B cell (primary cell): Measurements from ENCODE around the gene CDC42BPB. TPM values are rescaled to one million over a fixed set of nuclear protein-coding genes. Genes with fewer than 3 reads are reported as not detected.
A peak's percentile ranks its signal among the peaks of the same experiment; 100 is the strongest.

ENCODE experiments used
- ATAC-seq: fragments of 200-7000 bp; cut with Tn5 transposase; one replicate; pipeline ENCODE4 v1.10.0; 2021; ENCODE audit warnings: low read depth, mild to moderate bottlenecking, moderate number of reproducible peaks, moderate library complexity
- CTCF ChIA-PET: fragments of 350-600 bp; sonication (Branson Sonifier 250); formaldehyde crosslinking; loops from one replicate; lab custom pipeline; 2021; ENCODE audit warnings: antibody characterized with exemption, inconsistent platforms; lab: Charles Lee
- POLR2A ChIA-PET: fragments of 350-600 bp; sonication (Branson Sonifier 250); formaldehyde crosslinking; loops from one replicate; lab custom pipeline; 2021; ENCODE audit warnings: antibody characterized with exemption; lab: Charles Lee
- DNase-seq: peaks from one replicate; pipeline ENCODE4 v3.0.0; 2013
- H2AFZ ChIP-seq: 2 replicates; pipeline ENCODE4 v1.6.1; 2012; ENCODE audit warnings: mild to moderate bottlenecking, low read depth, low read length; ENCODE audit not compliant: insufficient read depth, poor library complexity, severe bottlenecking
- H3K27ac ChIP-seq, 2 donors: 1 replicate in 1 of 2; 2 replicates in 1 of 2; pipeline ENCODE4 v1.5.1; 2012 to 2013; ENCODE audit warnings: low read length in 2 of 2, mild to moderate bottlenecking in 2 of 2, moderate library complexity in 1 of 2
- H3K27me3 ChIP-seq, 4 experiments: fragments of 200-600 bp in 1 of 4; sonication (generic) in 1 of 4; replicated peaks in 1 of 4; 1 replicate in 2 of 4; 2 replicates in 2 of 4; pipeline versions ENCODE4 v1.6.1 to v1.7.0; 2013 to 2016; ENCODE audit warnings: low read length in 3 of 4, mild to moderate bottlenecking in 2 of 4, mixed read lengths in 1 of 4, moderate library complexity in 1 of 4; ENCODE audit not compliant: insufficient read depth in 4 of 4, control insufficient read depth in 3 of 4; ENCODE audit errors: control extremely low read depth in 1 of 4
- H3K36me3 ChIP-seq, 2 experiments: replicated peaks in 1 of 2; 1 replicate in 1 of 2; 2 replicates in 1 of 2; pipeline versions ENCODE4 v1.6.1 to v1.7.1; 2013; ENCODE audit warnings: low read length in 1 of 2; ENCODE audit not compliant: insufficient read depth in 2 of 2, control insufficient read depth in 1 of 2; ENCODE audit errors: control extremely low read depth in 1 of 2, extremely low read depth in 1 of 2
- H3K4me1 ChIP-seq, 2 donors: fragments of 200-600 bp in 1 of 2; sonication (generic) in 1 of 2; 1 replicate in 1 of 2; 2 replicates in 1 of 2; pipeline versions ENCODE4 v1.5.1 to v1.6.1; 2013 to 2017; ENCODE audit warnings: low read length in 2 of 2; ENCODE audit not compliant: control insufficient read depth in 2 of 2, insufficient read depth in 2 of 2
- H3K4me2 ChIP-seq: replicated peaks from 2 replicates; pipeline ENCODE3; 2012; ENCODE audit warnings: mild to moderate bottlenecking, low read depth, low read length; ENCODE audit not compliant: poor library complexity, severe bottlenecking
- H3K4me3 ChIP-seq, 5 experiments: fragments of 200-600 bp in 1 of 5; sonication (generic) in 1 of 5; 1 replicate in 3 of 5; 2 replicates in 2 of 5; pipeline versions ENCODE4 v1.5.1 to v1.7.0; 2011 to 2016; ENCODE audit warnings: low read length in 4 of 5, mild to moderate bottlenecking in 4 of 5, low read depth in 2 of 5, control low read depth in 1 of 5, moderate library complexity in 1 of 5; ENCODE audit not compliant: insufficient read depth in 1 of 5; ENCODE audit errors: control extremely low read depth in 1 of 5, extremely low read depth in 1 of 5
- H3K79me2 ChIP-seq: fragments of 200-600 bp; sonication (generic); one replicate; pipeline ENCODE4 v1.6.0; 2016; ENCODE audit warnings: low read length; ENCODE audit not compliant: control insufficient read depth, insufficient read depth
- H3K9ac ChIP-seq: fragments of 200-600 bp; sonication (generic); 2 replicates; pipeline ENCODE4 v1.6.1; 2017; ENCODE audit warnings: mild to moderate bottlenecking, low read length, moderate library complexity
- H3K9me3 ChIP-seq, 3 donors: one replicate each; pipeline versions ENCODE4 v1.6.1 to v1.7.1; 2013; ENCODE audit warnings: low read length in 2 of 3; ENCODE audit not compliant: control insufficient read depth in 2 of 3, insufficient read depth in 1 of 3; ENCODE audit errors: control extremely low read depth in 1 of 3
- H4K20me1 ChIP-seq: 2 replicates; pipeline ENCODE4 v1.6.0; 2012; ENCODE audit warnings: mild to moderate bottlenecking, low read length; ENCODE audit not compliant: insufficient read depth, control insufficient read depth, poor library complexity, severe bottlenecking
- H3K27ac Mint-ChIP-seq: one replicate; pipeline ENCODE4 v1.8.0; 2021; ENCODE audit warnings: mixed read lengths
- H3K27me3 Mint-ChIP-seq: one replicate; pipeline ENCODE4 v1.8.0; 2021; ENCODE audit warnings: mixed read lengths
- H3K4me1 Mint-ChIP-seq: one replicate; pipeline ENCODE4 v1.8.0; 2021; ENCODE audit warnings: mixed read lengths
- H3K4me3 Mint-ChIP-seq: one replicate; pipeline ENCODE4 v1.8.0; 2021; ENCODE audit warnings: mixed read lengths
- H3K9me3 Mint-ChIP-seq: one replicate; pipeline ENCODE4 v1.8.0; 2022; ENCODE audit warnings: mixed read lengths; ENCODE audit not compliant: insufficient read depth
- EZH2 ChIP-seq: IDR thresholded peaks from 2 replicates; pipeline ENCODE4 v1.6.1; 2012; ENCODE audit warnings: borderline replicate concordance, low read depth, mild to moderate bottlenecking, moderate library complexity, low read length; ENCODE audit not compliant: insufficient read depth, poor library complexity, severe bottlenecking
- WGBS: methylation state at CpG from one replicate; pipeline ENCODE4 v1.1.5; 2013; ENCODE audit warnings: missing lambda C conversion rate; ENCODE audit not compliant: insufficient coverage; 5-methylcytosine and 5-hydroxymethylcytosine counted together
- intact Hi-C: fragments of 100-400 bp; cut with micrococcal nuclease; formaldehyde crosslinking; loops from one replicate; pipeline ENCODE4 v1.10.0; 2022
- polyA plus RNA-seq: library from polyadenylated mRNA; depleted of rRNA; stranded (reverse); fragments of >200 nt; gene quantifications from 2 replicates; pipeline ENCODE4 v1.2.3, GENCODE V29; 2012
- total RNA-seq, 2 donors: library from RNA; stranded (reverse); fragments of 120-200 nt in 1 of 2; gene quantifications; 1 replicate in 1 of 2; 2 replicates in 1 of 2; pipeline versions ENCODE4 v1.2.3 to v1.2.4, GENCODE V29; 2013 to 2022
- TF ChIP-seq, protein P1 (sequence below): fragments of 200-600 bp; IDR thresholded peaks from one replicate; pipeline ENCODE4 v1.8.0; 2022; ENCODE audit warnings: antibody characterized with exemption, mild to moderate bottlenecking

Gene CDC42BPB
- total and polyA plus RNA-seq, 2 donors (not counting 1 experiment from before 2014, with no cell fraction given), result 23.9 to 52.5 TPM

GRCh38 chr14:103090481-103091020, 33.2 kb upstream of the CDC42BPB start:
- Histone ChIP-seq H3K9ac (peak overlapping the region; percentile 64), H3K79me2 (no peaks in the 10 kb centered on the region), H4K20me1 (no peaks in the 10 kb centered on the region), H3K4me2 (peak overlapping the region; percentile 90), H3K9me3 (no peaks in the 10 kb centered on the region), H3K4me3 (peak overlapping the region in 2 of 5 experiments; percentile 24 to 49), H3K27ac (no peak overlapping the region), H3K36me3 (no peaks in the 10 kb centered on the region), H2AFZ (peak overlapping the region; percentile 70), H3K27me3 (peaks cover 0 to 26% (median 1%) of the 10 kb centered on the region in 4 experiments), H3K4me1 (peaks cover 10 to 15% of the 10 kb centered on the region in 2 donors)
- no peak for TF ChIP-seq EZH2
- TF ChIP-seq, protein P1, sequence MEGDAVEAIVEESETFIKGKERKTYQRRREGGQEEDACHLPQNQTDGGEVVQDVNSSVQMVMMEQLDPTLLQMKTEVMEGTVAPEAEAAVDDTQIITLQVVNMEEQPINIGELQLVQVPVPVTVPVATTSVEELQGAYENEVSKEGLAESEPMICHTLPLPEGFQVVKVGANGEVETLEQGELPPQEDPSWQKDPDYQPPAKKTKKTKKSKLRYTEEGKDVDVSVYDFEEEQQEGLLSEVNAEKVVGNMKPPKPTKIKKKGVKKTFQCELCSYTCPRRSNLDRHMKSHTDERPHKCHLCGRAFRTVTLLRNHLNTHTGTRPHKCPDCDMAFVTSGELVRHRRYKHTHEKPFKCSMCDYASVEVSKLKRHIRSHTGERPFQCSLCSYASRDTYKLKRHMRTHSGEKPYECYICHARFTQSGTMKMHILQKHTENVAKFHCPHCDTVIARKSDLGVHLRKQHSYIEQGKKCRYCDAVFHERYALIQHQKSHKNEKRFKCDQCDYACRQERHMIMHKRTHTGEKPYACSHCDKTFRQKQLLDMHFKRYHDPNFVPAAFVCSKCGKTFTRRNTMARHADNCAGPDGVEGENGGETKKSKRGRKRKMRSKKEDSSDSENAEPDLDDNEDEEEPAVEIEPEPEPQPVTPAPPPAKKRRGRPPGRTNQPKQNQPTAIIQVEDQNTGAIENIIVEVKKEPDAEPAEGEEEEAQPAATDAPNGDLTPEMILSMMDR, result no peak
- intact Hi-C loops, result loop anchor here (1.0 to 5.0 kb wide), 4 partner anchors 12 to 498 kb away; partner anchors contain the start of gene RCOR1
- peaks cover 2% of the 10 kb centered on the region for H3K27me3 Mint-ChIP-seq
- H3K4me1 Mint-ChIP-seq, result peaks cover 2% of the 10 kb centered on the region
- ChIA-PET POLR2A (no interaction called here), CTCF (interaction anchor here (0.7 to 1.4 kb wide), 5 partner anchors 12 to 396 kb away, joined by 3 to 10 read pairs (median 7); no protein-coding TSS in a partner anchor)
- no peak overlapping the region for H3K27ac Mint-ChIP-seq
- H3K4me3 Mint-ChIP-seq, result peak overlapping the region; percentile 74
- H3K9me3 Mint-ChIP-seq, result no peaks in the 10 kb centered on the region
- DNase-seq (no peak), ATAC-seq (no peak)
- WGBS, result 82% methylated on average over 8 of the region's 12 CpGs
